Epidermal melanocyte (primary cell): ENCODE data around the gene PLXNA4.

ENCODE experiments used
- DNase-seq: peaks from one replicate; pipeline ENCODE4 v3.0.0; 2011; ENCODE audit warnings: low spot score; ENCODE audit not compliant: insufficient read length

Gene PLXNA4

GRCh38 chr7:132532281-132532680 is 44.0 kb downstream of the PLXNA4 start:
- DNase-seq = no peak

GRCh38 chr7:132531562-132531961 is 44.7 kb downstream of the PLXNA4 start:
- DNase-seq = no peak

GRCh38 chr7:132528695-132529094 is 47.6 kb downstream of the PLXNA4 start:
- no peak for DNase-seq

- no peak for DNase-seq
Observed at GRCh38 chr7:132527467-132528410, 48.5 kb downstream of the PLXNA4 start.

GRCh38 chr7:132526111-132526740 is 50.0 kb downstream of the PLXNA4 start:
- DNase-seq = no peak

- DNase-seq = no peak
Observed at GRCh38 chr7:132521423-132521822, 54.8 kb downstream of the PLXNA4 start.

- DNase-seq = no peak
Observed at GRCh38 chr7:132520591-132521280, 55.5 kb downstream of the PLXNA4 start.

- no peak for DNase-seq
Observed at GRCh38 chr7:132519936-132520335, 56.3 kb downstream of the PLXNA4 start.

- no peak for DNase-seq
Observed at GRCh38 chr7:132518839-132519173, 57.5 kb downstream of the PLXNA4 start.

GRCh38 chr7:132518102-132518838 is 58.0 kb downstream of the PLXNA4 start:
- no peak for DNase-seq

- no peak for DNase-seq
Observed at GRCh38 chr7:132516042-132516840, 60.0 kb downstream of the PLXNA4 start.

GRCh38 chr7:132515181-132515580 is 61.1 kb downstream of the PLXNA4 start:
- no peak for DNase-seq

- no peak for DNase-seq
Observed at GRCh38 chr7:132514430-132514829, 61.8 kb downstream of the PLXNA4 start.

- DNase-seq = no peak
Observed at GRCh38 chr7:132511921-132512320, 64.3 kb downstream of the PLXNA4 start.

- no peak for DNase-seq
Observed at GRCh38 chr7:132511387-132511786, 64.9 kb downstream of the PLXNA4 start.

- DNase-seq = no peak
Observed at GRCh38 chr7:132509643-132510042, 66.6 kb downstream of the PLXNA4 start.

GRCh38 chr7:132508724-132509353 is 67.4 kb downstream of the PLXNA4 start:
- no peak for DNase-seq

- no peak for DNase-seq
Observed at GRCh38 chr7:132504852-132505251, 71.4 kb downstream of the PLXNA4 start.

- no peak for DNase-seq
Observed at GRCh38 chr7:132504071-132504470, 72.2 kb downstream of the PLXNA4 start.

GRCh38 chr7:132503415-132503814 is 72.9 kb downstream of the PLXNA4 start:
- no peak for DNase-seq
